OCI-LY1 (cell line): Measurements from ENCODE around the gene PTPN5.

Source experiments
- H2AFZ ChIP-seq: fragments of 200-600 bp; sonication (generic), shearing (Covaris generic); 2 replicates; pipeline ENCODE4 v1.6.0; 2014; ENCODE audit warnings: antibody characterized with exemption, mild to moderate bottlenecking, low read length
- H3F3A ChIP-seq: fragments of 200-600 bp; sonication (generic), shearing (Covaris generic); 2 replicates; pipeline ENCODE4 v1.6.0; 2014; ENCODE audit warnings: mild to moderate bottlenecking, antibody characterized with exemption, low read length, moderate library complexity; ENCODE audit not compliant: insufficient read depth
- H3K27ac ChIP-seq: fragments of 200-600 bp; sonication (generic); 2 replicates; pipeline ENCODE4 v1.5.1; 2014; ENCODE audit warnings: low read length, mixed run types, mild to moderate bottlenecking, low read depth; ENCODE audit not compliant: poor library complexity, severe bottlenecking
- H3K27me3 ChIP-seq: fragments of 200-600 bp; sonication (generic); 2 replicates; pipeline ENCODE4 v1.6.0; 2014; ENCODE audit warnings: antibody characterized with exemption, mild to moderate bottlenecking, low read length, moderate library complexity; ENCODE audit not compliant: insufficient read depth
- H3K36me3 ChIP-seq: fragments of 200-600 bp; sonication (generic); 2 replicates; pipeline ENCODE4 v1.6.1; 2014; ENCODE audit warnings: mild to moderate bottlenecking, antibody characterized with exemption, low read length, moderate library complexity, mixed read lengths; ENCODE audit not compliant: insufficient read depth
- H3K4me1 ChIP-seq: fragments of 200-600 bp; sonication (generic); 2 replicates; pipeline ENCODE4 v1.5.1; 2014; ENCODE audit warnings: mild to moderate bottlenecking, low read length, moderate library complexity; ENCODE audit not compliant: insufficient read depth, severe bottlenecking
- H3K4me2 ChIP-seq: fragments of 200-600 bp; sonication (generic), shearing (Covaris generic); 2 replicates; pipeline ENCODE4 v1.6.1; 2014; ENCODE audit warnings: low read length
- H3K4me3 ChIP-seq: fragments of 200-600 bp; sonication (generic); 2 replicates; pipeline ENCODE4 v1.5.1; 2014; ENCODE audit warnings: low read length, low read depth, mild to moderate bottlenecking, mixed read lengths; ENCODE audit not compliant: poor library complexity, severe bottlenecking
- H3K79me2 ChIP-seq: fragments of 200-600 bp; shearing (Covaris generic); 2 replicates; pipeline ENCODE4 v1.6.1; 2016; ENCODE audit warnings: mixed run types, low read length, mixed read lengths; ENCODE audit not compliant: insufficient read depth
- H3K9ac ChIP-seq: fragments of 200-600 bp; sonication (generic), shearing (Covaris generic); 2 replicates; pipeline ENCODE4 v1.6.1; 2014; ENCODE audit warnings: mild to moderate bottlenecking, low read length, mixed read lengths
- H3K9me2 ChIP-seq: fragments of 200-600 bp; sonication (generic), shearing (Covaris generic); 2 replicates; pipeline ENCODE4 v1.6.1; 2014; ENCODE audit warnings: low read depth, mild to moderate bottlenecking, low read length, mixed read lengths
- H3K9me3 ChIP-seq: fragments of 200-600 bp; shearing (Covaris generic); 2 replicates; pipeline ENCODE4 v1.6.1; 2014; ENCODE audit warnings: low read length, mixed read lengths
- H4K20me1 ChIP-seq: fragments of 200-600 bp; sonication (generic), shearing (Covaris generic); 2 replicates; pipeline ENCODE4 v1.6.0; 2016; ENCODE audit warnings: mild to moderate bottlenecking, low read length; ENCODE audit not compliant: insufficient read depth
- CTCF ChIP-seq: fragments of 200-600 bp; sonication (generic), shearing (Covaris generic); IDR thresholded peaks from 2 replicates; pipeline ENCODE4 v1.5.1; 2017; ENCODE audit warnings: mild to moderate bottlenecking, antibody characterized with exemption, low read length, moderate library complexity, mixed read lengths
- EZH2 ChIP-seq: fragments of 200-600 bp; sonication (generic), shearing (Covaris generic); IDR thresholded peaks from 2 replicates; pipeline ENCODE4 v1.8.0; 2017; ENCODE audit warnings: borderline replicate concordance, mixed run types, mild to moderate bottlenecking, antibody characterized with exemption, low read length, moderate library complexity, mixed read lengths

The PTPN5 gene

GRCh38 chr11:18733202-18733601 is 58.4 kb downstream of the PTPN5 start:
- no peaks in the 10 kb centered on the region for H4K20me1 ChIP-seq
- no peaks in the 10 kb centered on the region for H3K79me2 ChIP-seq
- no peak overlapping the region for H3K9ac ChIP-seq
- H3K36me3 ChIP-seq: no peaks in the 10 kb centered on the region
- H3K27ac ChIP-seq: no peak overlapping the region
- peaks cover 4% of the 10 kb centered on the region for H3K4me1 ChIP-seq
- H3K4me3 ChIP-seq: no peak overlapping the region
- H3K9me3 ChIP-seq: no peaks in the 10 kb centered on the region
- no peaks in the 10 kb centered on the region for H3F3A ChIP-seq
- H2AFZ ChIP-seq: no peak overlapping the region
- H3K4me2 ChIP-seq: no peak overlapping the region
- peaks cover 5% of the 10 kb centered on the region; the same call in 1 of the 2 replicates for H3K27me3 ChIP-seq
- TF ChIP-seq CTCF: no peak
- TF ChIP-seq EZH2: no peak
- no peaks in the 10 kb centered on the region for H3K9me2 ChIP-seq

- H2AFZ ChIP-seq: no peak overlapping the region
- H3K27me3 ChIP-seq: peaks cover 5% of the 10 kb centered on the region; the same call in 1 of the 2 replicates
- no peaks in the 10 kb centered on the region for H4K20me1 ChIP-seq
- peaks cover 8% of the 10 kb centered on the region for H3K4me1 ChIP-seq
- no peak overlapping the region for H3K9ac ChIP-seq
- H3K9me2 ChIP-seq: no peaks in the 10 kb centered on the region
- H3K27ac ChIP-seq: no peak overlapping the region
- TF ChIP-seq EZH2 (no peak), CTCF (peak; percentile 97)
- H3K36me3 ChIP-seq: no peaks in the 10 kb centered on the region
- H3F3A ChIP-seq: no peaks in the 10 kb centered on the region
- no peak overlapping the region for H3K4me3 ChIP-seq
- H3K79me2 ChIP-seq: no peaks in the 10 kb centered on the region
- no peaks in the 10 kb centered on the region for H3K9me3 ChIP-seq
- no peak overlapping the region for H3K4me2 ChIP-seq
Measured at GRCh38 chr11:18731949-18732821, 59.4 kb downstream of the PTPN5 start.

GRCh38 chr11:18731441-18731840 is 60.2 kb downstream of the PTPN5 start:
- Histone ChIP-seq H3K4me1 (peaks cover 8% of the 10 kb centered on the region), H3K9me2 (no peaks in the 10 kb centered on the region), H3K9me3 (no peaks in the 10 kb centered on the region), H3F3A (no peaks in the 10 kb centered on the region), H3K4me3 (no peak overlapping the region), H3K27me3 (peaks cover 5% of the 10 kb centered on the region; the same call in 1 of the 2 replicates), H3K36me3 (no peaks in the 10 kb centered on the region), H2AFZ (no peak overlapping the region), H3K27ac (no peak overlapping the region), H3K79me2 (no peaks in the 10 kb centered on the region), H4K20me1 (no peaks in the 10 kb centered on the region), H3K4me2 (no peak overlapping the region), H3K9ac (no peak overlapping the region)
- TF ChIP-seq EZH2 (no peak), CTCF (no peak)
